ENCODE measurements around the gene GEMIN2.
"Not testable (repeated sequence)": the region's sequence is repeated elsewhere in the genome, so short reads cannot be mapped to it uniquely, and the experiment has no call there.

GEMIN2 gene

GRCh38 chr14:39181693-39182047 is 67.5 kb downstream of the GEMIN2 start:
- Histone ChIP-seq H3K4me1 (ENCODE audit: insufficient read depth, low read length) (peaks cover 22% of the 10 kb centered on the region), H3K79me2 (ENCODE audit: insufficient read depth, low read length) (peaks cover 34% of the 10 kb centered on the region), H3K27ac (ENCODE audit: low read length) (no peak overlapping the region), H4K20me1 (ENCODE audit: insufficient read depth, low read length) (peaks cover 48% of the 10 kb centered on the region; the same call in 1 of the 2 replicates), H3K36me3 (ENCODE audit: insufficient read depth, low read length) (peaks cover 76% of the 10 kb centered on the region), H3K4me3 (ENCODE audit: low read depth in 1 of 2, low read length in 2 of 2) (no peak overlapping the region), H3K9me3 (ENCODE audit: insufficient read depth, low read length, severe bottlenecking) (no peaks in the 10 kb centered on the region), H3K4me2 (ENCODE audit: insufficient read depth, low read length) (peak overlapping the region; percentile 27; the same call in 1 of the 2 replicates), H3K27me3 (ENCODE audit: insufficient read depth, low read length, poor library complexity) (no peaks in the 10 kb centered on the region), H3K9ac (ENCODE audit: low read depth, low read length) (no peak overlapping the region), H2AFZ (ENCODE audit: low read depth, low read length) (no peak overlapping the region)
- no peak for TF ChIP-seq CTCF (IDR thresholded peaks at IDR 0.05; ENCODE audit: borderline replicate concordance, extremely low read depth, low read length, poor library complexity, severe bottlenecking)
- no peak for TF ChIP-seq EZH2 (IDR thresholded peaks at IDR 0.05; ENCODE audit: borderline replicate concordance, low read depth, low read length, severe bottlenecking)
- DNase-seq, result no peak
- no peak for ATAC-seq (ENCODE audit: insufficient read depth, low read depth)

- Histone ChIP-seq H3K36me3 (ENCODE audit: insufficient read depth, low read length) (peaks cover 63% of the 10 kb centered on the region), H3K4me1 (ENCODE audit: insufficient read depth, low read length) (peaks cover 8% of the 10 kb centered on the region; the same call in 1 of the 2 replicates), H3K27ac (ENCODE audit: low read length) (no peak overlapping the region), H3K27me3 (ENCODE audit: insufficient read depth, low read length, poor library complexity) (no peaks in the 10 kb centered on the region), H3K79me2 (ENCODE audit: insufficient read depth, low read length) (peaks cover 21% of the 10 kb centered on the region), H4K20me1 (ENCODE audit: insufficient read depth, low read length) (peaks cover 41% of the 10 kb centered on the region; the same call in 1 of the 2 replicates), H3K9ac (ENCODE audit: low read depth, low read length) (no peak overlapping the region), H2AFZ (ENCODE audit: low read depth, low read length) (no peak overlapping the region), H3K9me3 (ENCODE audit: insufficient read depth, low read length, severe bottlenecking) (no peaks in the 10 kb centered on the region), H3K4me3 (ENCODE audit: low read depth in 1 of 2, low read length in 2 of 2) (no peak overlapping the region), H3K4me2 (ENCODE audit: insufficient read depth, low read length) (no peak overlapping the region)
- ATAC-seq (ENCODE audit: insufficient read depth, low read depth), result no peak
- TF ChIP-seq CTCF (IDR thresholded peaks at IDR 0.05; ENCODE audit: borderline replicate concordance, extremely low read depth, low read length, poor library complexity, severe bottlenecking) (no peak), EZH2 (IDR thresholded peaks at IDR 0.05; ENCODE audit: borderline replicate concordance, low read depth, low read length, severe bottlenecking) (no peak)
- DNase-seq, result no peak
These were observed 68.9 kb downstream of the GEMIN2 start for GRCh38 chr14:39182770-39183684.

- Histone ChIP-seq H3K36me3 (ENCODE audit: insufficient read depth, low read length) (peaks cover 56% of the 10 kb centered on the region), H3K79me2 (ENCODE audit: insufficient read depth, low read length) (peaks cover 16% of the 10 kb centered on the region), H4K20me1 (ENCODE audit: insufficient read depth, low read length) (peaks cover 36% of the 10 kb centered on the region; the same call in 1 of the 2 replicates)
- H3K27ac ChIP-seq (ENCODE audit: low read length); ATAC-seq (ENCODE audit: insufficient read depth, low read depth); DNase-seq; H2AFZ ChIP-seq (ENCODE audit: low read depth, low read length); H3K4me3 ChIP-seq (ENCODE audit: low read depth in 1 of 2, low read length in 2 of 2); H3K4me1 ChIP-seq (ENCODE audit: insufficient read depth, low read length); H3K9me3 ChIP-seq (ENCODE audit: insufficient read depth, low read length, severe bottlenecking); H3K9ac ChIP-seq (ENCODE audit: low read depth, low read length); H3K4me2 ChIP-seq (ENCODE audit: insufficient read depth, low read length); H3K27me3 ChIP-seq (ENCODE audit: insufficient read depth, low read length, poor library complexity): not testable (repeated sequence)
These were observed 69.5 kb downstream of the GEMIN2 start for GRCh38 chr14:39183685-39184003.

- no peak overlapping the region for H2AFZ ChIP-seq (ENCODE audit: low read depth, low read length)
- DNase-seq (no peak), ATAC-seq (ENCODE audit: insufficient read depth, low read depth) (peak; percentile 25; the same call in 2 of the 3 replicates)
- TF ChIP-seq EZH2 (IDR thresholded peaks at IDR 0.05; ENCODE audit: borderline replicate concordance, low read depth, low read length, severe bottlenecking) (no peak), CTCF (IDR thresholded peaks at IDR 0.05; ENCODE audit: borderline replicate concordance, extremely low read depth, low read length, poor library complexity, severe bottlenecking) (no peak)
- no peaks in the 10 kb centered on the region for H3K27me3 ChIP-seq (ENCODE audit: insufficient read depth, low read length, poor library complexity)
- peaks cover 30% of the 10 kb centered on the region; the same call in 1 of the 2 replicates for H4K20me1 ChIP-seq (ENCODE audit: insufficient read depth, low read length)
- peaks cover 11% of the 10 kb centered on the region; the same call in 1 of the 2 replicates for H3K79me2 ChIP-seq (ENCODE audit: insufficient read depth, low read length)
- H3K9me3 ChIP-seq (ENCODE audit: insufficient read depth, low read length, severe bottlenecking), result no peaks in the 10 kb centered on the region
- H3K4me3 ChIP-seq (ENCODE audit: low read depth in 1 of 2, low read length in 2 of 2), result no peak overlapping the region
- peaks cover 5% of the 10 kb centered on the region; the same call in 1 of the 2 replicates for H3K4me1 ChIP-seq (ENCODE audit: insufficient read depth, low read length)
- H3K36me3 ChIP-seq (ENCODE audit: insufficient read depth, low read length), result peaks cover 45% of the 10 kb centered on the region
- no peak overlapping the region for H3K9ac ChIP-seq (ENCODE audit: low read depth, low read length)
- H3K27ac ChIP-seq (ENCODE audit: low read length), result no peak overlapping the region
- no peak overlapping the region for H3K4me2 ChIP-seq (ENCODE audit: insufficient read depth, low read length)
These were observed 70.6 kb downstream of the GEMIN2 start for GRCh38 chr14:39184628-39185255.

All from DND-41 (cell line).